CD14-positive monocyte (primary cell): ENCODE measurements around the gene GOLT1B. TPM values are rescaled to one million over a fixed set of nuclear protein-coding genes. Genes with fewer than 3 reads are reported as not detected.

Source experiments
- DNase-seq, 3 donors: peaks; one replicate each; pipeline ENCODE4 v3.0.0-alpha.2; 2011 to 2022
- H2AFZ ChIP-seq: 2 replicates; pipeline ENCODE4 v1.6.0; 2012; ENCODE audit warnings: mild to moderate bottlenecking, low read depth, low read length, inconsistent platforms; ENCODE audit not compliant: insufficient read depth, poor library complexity, severe bottlenecking
- H3K27ac ChIP-seq, 2 donors: 1 replicate in 1 of 2; 2 replicates in 1 of 2; pipeline ENCODE4 v1.5.1; 2012 to 2013; ENCODE audit warnings: low read length in 2 of 2, control low read depth in 1 of 2, inconsistent platforms in 1 of 2, low read depth in 1 of 2, mild to moderate bottlenecking in 1 of 2
- H3K27me3 ChIP-seq, 2 donors: one replicate each; pipeline versions ENCODE4 v1.6.0 to v1.6.1; 2011 to 2013; ENCODE audit warnings: low read length in 2 of 2; ENCODE audit not compliant: control insufficient read depth in 2 of 2, insufficient read depth in 2 of 2
- H3K36me3 ChIP-seq, 2 donors: replicated peaks in 1 of 2; 1 replicate in 1 of 2; 2 replicates in 1 of 2; pipeline versions ENCODE4 v1.5.1 to v1.6.1; 2012 to 2013; ENCODE audit warnings: low read length in 2 of 2, control low read depth in 1 of 2, inconsistent platforms in 1 of 2, mild to moderate bottlenecking in 1 of 2; ENCODE audit not compliant: insufficient read depth in 2 of 2, control insufficient read depth in 1 of 2
- H3K4me1 ChIP-seq, 2 donors: 1 replicate in 1 of 2; 2 replicates in 1 of 2; pipeline versions ENCODE4 v1.5.1 to v1.6.1; 2012 to 2013; ENCODE audit warnings: low read length in 2 of 2, control low read depth in 1 of 2, inconsistent platforms in 1 of 2, mild to moderate bottlenecking in 1 of 2, moderate library complexity in 1 of 2; ENCODE audit not compliant: insufficient read depth in 2 of 2, control insufficient read depth in 1 of 2
- H3K4me2 ChIP-seq: replicated peaks from 2 replicates; pipeline ENCODE3; 2012; ENCODE audit warnings: low read length, moderate library complexity, mild to moderate bottlenecking; ENCODE audit not compliant: poor library complexity, severe bottlenecking; ENCODE audit errors: extremely low read depth
- H3K4me3 ChIP-seq, 3 experiments: fragments of 200-600 bp in 1 of 3; sonication (generic) in 1 of 3; replicated peaks in 1 of 3; 1 replicate in 2 of 3; 2 replicates in 1 of 3; pipeline ENCODE4 v1.5.1; 2011 to 2013; ENCODE audit warnings: low read length in 3 of 3, mild to moderate bottlenecking in 3 of 3, control low read depth in 2 of 3, low read depth in 2 of 3, inconsistent platforms in 1 of 3, moderate library complexity in 1 of 3
- H3K79me2 ChIP-seq: 2 replicates; pipeline ENCODE4 v1.6.0; 2012; ENCODE audit warnings: mild to moderate bottlenecking, control low read depth, inconsistent platforms, low read length, moderate library complexity; ENCODE audit not compliant: insufficient read depth
- H3K9ac ChIP-seq: 2 replicates; pipeline ENCODE4 v1.6.0; 2017; ENCODE audit warnings: low read length, mild to moderate bottlenecking; ENCODE audit not compliant: insufficient read depth, poor library complexity, severe bottlenecking
- H3K9me3 ChIP-seq, 2 donors: replicated peaks in 1 of 2; 1 replicate in 1 of 2; 2 replicates in 1 of 2; pipeline versions ENCODE4 v1.5.1 to v1.6.1; 2012 to 2013; ENCODE audit warnings: low read length in 2 of 2, control low read depth in 1 of 2; ENCODE audit not compliant: control insufficient read depth in 1 of 2, insufficient read depth in 1 of 2
- H4K20me1 ChIP-seq: 2 replicates; pipeline ENCODE4 v1.6.0; 2012; ENCODE audit warnings: mild to moderate bottlenecking, low read length, control low read depth, moderate library complexity; ENCODE audit not compliant: insufficient read depth
- H3K27ac Mint-ChIP-seq, 7 donors: one replicate each; pipeline ENCODE4 v1.8.0; 2020; ENCODE audit warnings: mild to moderate bottlenecking in 7 of 7, mixed read lengths in 7 of 7, moderate library complexity in 6 of 7, inconsistent platforms in 2 of 7
- H3K27me3 Mint-ChIP-seq, 3 donors: one replicate each; pipeline ENCODE4 v1.8.0; 2021 to 2022; ENCODE audit warnings: low read depth in 3 of 3, mild to moderate bottlenecking in 3 of 3, mixed read lengths in 3 of 3, moderate library complexity in 3 of 3, inconsistent platforms in 1 of 3
- H3K36me3 Mint-ChIP-seq, 2 donors: one replicate each; pipeline ENCODE4 v1.8.0; 2020; ENCODE audit warnings: mixed read lengths in 2 of 2, inconsistent platforms in 1 of 2, mild to moderate bottlenecking in 1 of 2
- H3K4me1 Mint-ChIP-seq: one replicate; pipeline ENCODE4 v1.8.0; 2020; ENCODE audit warnings: mild to moderate bottlenecking, mixed read lengths
- H3K4me3 Mint-ChIP-seq, 2 donors: one replicate each; pipeline ENCODE4 v1.8.0; 2020; ENCODE audit warnings: mild to moderate bottlenecking in 2 of 2, mixed read lengths in 2 of 2, moderate library complexity in 1 of 2
- H3K9me3 Mint-ChIP-seq, 7 donors: one replicate each; pipeline ENCODE4 v1.8.0; 2020 to 2022; ENCODE audit warnings: mixed read lengths in 7 of 7, mild to moderate bottlenecking in 6 of 7, moderate library complexity in 6 of 7, inconsistent platforms in 2 of 7
- WGBS: methylation state at CpG from one replicate; pipeline ENCODE4 v1.1.5; 2013; ENCODE audit warnings: missing lambda C conversion rate; ENCODE audit not compliant: insufficient coverage; 5-methylcytosine and 5-hydroxymethylcytosine counted together
- intact Hi-C, 2 donors: fragments of 100-400 bp; cut with micrococcal nuclease; formaldehyde crosslinking; loops; one replicate each; pipeline versions ENCODE4 v1.15.0 to v1.15.1; 2023
- polyA plus RNA-seq, 3 donors: library from polyadenylated mRNA; depleted of rRNA in 1 of 3; unstranded in 2 of 3; stranded (reverse) in 1 of 3; fragments of 300-500 nt in 2 of 3; fragments of >200 nt in 1 of 3; fragmentation: Illumina TruSeq in 2 of 3; gene quantifications; 1 replicate in 2 of 3; 2 replicates in 1 of 3; pipeline ENCODE4 v1.2.3, GENCODE V29; 2012 to 2021
- TF ChIP-seq, protein P1 (sequence below): fragments of 200-600 bp; IDR thresholded peaks from one replicate; pipeline ENCODE4 v1.8.0; 2022; ENCODE audit warnings: antibody characterized with exemption, mild to moderate bottlenecking

Gene GOLT1B
- polyA plus RNA-seq, 3 donors = 14.0 to 24.5 (median 21.4) TPM

- DNase-seq = no peak
- H3K4me2 ChIP-seq = no peak overlapping the region
- peaks cover 25 to 52% of the 10 kb centered on the region in 2 donors for H3K36me3 Mint-ChIP-seq
- H4K20me1 ChIP-seq = no peaks in the 10 kb centered on the region
- H3K4me3 Mint-ChIP-seq = no peak overlapping the region
- H3K4me1 Mint-ChIP-seq = no peaks in the 10 kb centered on the region
- no peaks in the 10 kb centered on the region for H3K27me3 Mint-ChIP-seq
- H3K27ac Mint-ChIP-seq = no peak overlapping the region
- no peaks in the 10 kb centered on the region for H3K9me3 Mint-ChIP-seq
- TF ChIP-seq, protein P1, sequence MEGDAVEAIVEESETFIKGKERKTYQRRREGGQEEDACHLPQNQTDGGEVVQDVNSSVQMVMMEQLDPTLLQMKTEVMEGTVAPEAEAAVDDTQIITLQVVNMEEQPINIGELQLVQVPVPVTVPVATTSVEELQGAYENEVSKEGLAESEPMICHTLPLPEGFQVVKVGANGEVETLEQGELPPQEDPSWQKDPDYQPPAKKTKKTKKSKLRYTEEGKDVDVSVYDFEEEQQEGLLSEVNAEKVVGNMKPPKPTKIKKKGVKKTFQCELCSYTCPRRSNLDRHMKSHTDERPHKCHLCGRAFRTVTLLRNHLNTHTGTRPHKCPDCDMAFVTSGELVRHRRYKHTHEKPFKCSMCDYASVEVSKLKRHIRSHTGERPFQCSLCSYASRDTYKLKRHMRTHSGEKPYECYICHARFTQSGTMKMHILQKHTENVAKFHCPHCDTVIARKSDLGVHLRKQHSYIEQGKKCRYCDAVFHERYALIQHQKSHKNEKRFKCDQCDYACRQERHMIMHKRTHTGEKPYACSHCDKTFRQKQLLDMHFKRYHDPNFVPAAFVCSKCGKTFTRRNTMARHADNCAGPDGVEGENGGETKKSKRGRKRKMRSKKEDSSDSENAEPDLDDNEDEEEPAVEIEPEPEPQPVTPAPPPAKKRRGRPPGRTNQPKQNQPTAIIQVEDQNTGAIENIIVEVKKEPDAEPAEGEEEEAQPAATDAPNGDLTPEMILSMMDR = no peak
- H3K36me3 ChIP-seq = peaks cover 94 to 100% of the 10 kb centered on the region in 2 donors
- intact Hi-C loops = no loop called here
- no peaks in the 10 kb centered on the region for H3K27me3 ChIP-seq
- H2AFZ ChIP-seq = no peak overlapping the region
- no peak overlapping the region for H3K4me3 ChIP-seq
- no CpG with 5 or more reads among the region's 1 CpG for WGBS
- no peaks in the 10 kb centered on the region for H3K4me1 ChIP-seq
- H3K79me2 ChIP-seq = no peaks in the 10 kb centered on the region
- no peak overlapping the region for H3K9ac ChIP-seq
- no peaks in the 10 kb centered on the region for H3K9me3 ChIP-seq
- H3K27ac ChIP-seq = no peak overlapping the region
Observed at GRCh38 chr12:21475552-21475951, 26.0 kb upstream of the GOLT1B start.

GRCh38 chr12:21476949-21477348 lies 24.6 kb upstream of the GOLT1B start:
- no peaks in the 10 kb centered on the region for H3K4me1 ChIP-seq
- no peaks in the 10 kb centered on the region for H3K27me3 ChIP-seq
- no peaks in the 10 kb centered on the region for H3K27me3 Mint-ChIP-seq
- no peaks in the 10 kb centered on the region for H3K9me3 ChIP-seq
- DNase-seq = no peak
- no peak overlapping the region for H3K27ac ChIP-seq
- H3K9ac ChIP-seq = no peak overlapping the region
- no peaks in the 10 kb centered on the region for H3K4me1 Mint-ChIP-seq
- no peak overlapping the region for H2AFZ ChIP-seq
- H3K79me2 ChIP-seq = no peaks in the 10 kb centered on the region
- H4K20me1 ChIP-seq = no peaks in the 10 kb centered on the region
- peaks cover 94 to 100% of the 10 kb centered on the region in 2 donors for H3K36me3 ChIP-seq
- TF ChIP-seq, protein P1 = no peak
- no CpG with 5 or more reads among the region's 3 CpGs for WGBS
- H3K4me2 ChIP-seq = no peak overlapping the region
- H3K4me3 Mint-ChIP-seq = no peak overlapping the region
- intact Hi-C loops = no loop called here
- H3K36me3 Mint-ChIP-seq = peaks cover 16 to 45% of the 10 kb centered on the region in 2 donors
- H3K27ac Mint-ChIP-seq = peak overlapping the region in 1 of 7 donors; percentile 28
- H3K9me3 Mint-ChIP-seq = no peaks in the 10 kb centered on the region
- no peak overlapping the region for H3K4me3 ChIP-seq
